ENCODE results near the gene PBX1.

Gene PBX1

GRCh38 chr1:164667001-164667400, 108.0 kb downstream of the PBX1 start:
- Histone ChIP-seq H3K9me3 (ENCODE audit: insufficient read depth, low read depth, low read length) (no peaks in the 10 kb centered on the region), H3K4me3 (ENCODE audit: low read length) (no peak overlapping the region), H3K27ac (ENCODE audit: low read length) (no peak overlapping the region), H3K36me3 (ENCODE audit: insufficient read depth, low read depth, low read length) (no peaks in the 10 kb centered on the region), H3K9ac (ENCODE audit: low read depth, low read length) (no peak overlapping the region), H3K4me1 (ENCODE audit: insufficient read depth, low read length) (peaks cover 22% of the 10 kb centered on the region), H3K27me3 (ENCODE audit: insufficient read depth, low read length) (no peaks in the 10 kb centered on the region)

- Histone ChIP-seq H3K27me3 (ENCODE audit: insufficient read depth, low read length) (no peaks in the 10 kb centered on the region), H3K9ac (ENCODE audit: low read depth, low read length) (no peak overlapping the region), H3K4me1 (ENCODE audit: insufficient read depth, low read length) (peaks cover 22% of the 10 kb centered on the region), H3K27ac (ENCODE audit: low read length) (no peak overlapping the region), H3K36me3 (ENCODE audit: insufficient read depth, low read depth, low read length) (no peaks in the 10 kb centered on the region), H3K4me3 (ENCODE audit: low read length) (no peak overlapping the region), H3K9me3 (ENCODE audit: insufficient read depth, low read depth, low read length) (no peaks in the 10 kb centered on the region)
These were observed 108.6 kb downstream of the PBX1 start for GRCh38 chr1:164667600-164667999.

- Histone ChIP-seq H3K4me3 (ENCODE audit: low read length) (no peak overlapping the region), H3K27ac (ENCODE audit: low read length) (no peak overlapping the region), H3K9me3 (ENCODE audit: insufficient read depth, low read depth, low read length) (no peaks in the 10 kb centered on the region), H3K27me3 (ENCODE audit: insufficient read depth, low read length) (no peaks in the 10 kb centered on the region), H3K4me1 (ENCODE audit: insufficient read depth, low read length) (peaks cover 22% of the 10 kb centered on the region), H3K36me3 (ENCODE audit: insufficient read depth, low read depth, low read length) (no peaks in the 10 kb centered on the region), H3K9ac (ENCODE audit: low read depth, low read length) (no peak overlapping the region)
These were observed 109.8 kb downstream of the PBX1 start for GRCh38 chr1:164668491-164669400.

GRCh38 chr1:164670026-164670425, 111.0 kb downstream of the PBX1 start:
- H3K27me3 ChIP-seq (ENCODE audit: insufficient read depth, low read length), result no peaks in the 10 kb centered on the region
- H3K4me1 ChIP-seq (ENCODE audit: insufficient read depth, low read length), result peaks cover 22% of the 10 kb centered on the region
- no peak overlapping the region for H3K4me3 ChIP-seq (ENCODE audit: low read length)
- H3K9me3 ChIP-seq (ENCODE audit: insufficient read depth, low read depth, low read length), result no peaks in the 10 kb centered on the region
- H3K36me3 ChIP-seq (ENCODE audit: insufficient read depth, low read depth, low read length), result no peaks in the 10 kb centered on the region
- no peak overlapping the region for H3K9ac ChIP-seq (ENCODE audit: low read depth, low read length)
- no peak overlapping the region for H3K27ac ChIP-seq (ENCODE audit: low read length)

- Histone ChIP-seq H3K4me1 (ENCODE audit: insufficient read depth, low read length) (peaks cover 22% of the 10 kb centered on the region), H3K9ac (ENCODE audit: low read depth, low read length) (no peak overlapping the region), H3K36me3 (ENCODE audit: insufficient read depth, low read depth, low read length) (no peaks in the 10 kb centered on the region), H3K9me3 (ENCODE audit: insufficient read depth, low read depth, low read length) (no peaks in the 10 kb centered on the region), H3K4me3 (ENCODE audit: low read length) (no peak overlapping the region), H3K27ac (ENCODE audit: low read length) (no peak overlapping the region), H3K27me3 (ENCODE audit: insufficient read depth, low read length) (no peaks in the 10 kb centered on the region)
These were observed 111.8 kb downstream of the PBX1 start for GRCh38 chr1:164670786-164671185.

- Histone ChIP-seq H3K27me3 (ENCODE audit: insufficient read depth, low read length) (no peaks in the 10 kb centered on the region), H3K27ac (ENCODE audit: low read length) (no peak overlapping the region), H3K4me1 (ENCODE audit: insufficient read depth, low read length) (peaks cover 22% of the 10 kb centered on the region), H3K9me3 (ENCODE audit: insufficient read depth, low read depth, low read length) (no peaks in the 10 kb centered on the region), H3K4me3 (ENCODE audit: low read length) (no peak overlapping the region), H3K9ac (ENCODE audit: low read depth, low read length) (no peak overlapping the region), H3K36me3 (ENCODE audit: insufficient read depth, low read depth, low read length) (peaks cover 2% of the 10 kb centered on the region; the same call in 1 of the 2 replicates)
These were observed 112.5 kb downstream of the PBX1 start for GRCh38 chr1:164671323-164671965.

GRCh38 chr1:164671966-164672571, 113.1 kb downstream of the PBX1 start:
- no peak overlapping the region for H3K27ac ChIP-seq (ENCODE audit: low read length)
- no peak overlapping the region for H3K9ac ChIP-seq (ENCODE audit: low read depth, low read length)
- peaks cover 6% of the 10 kb centered on the region; the same call in 1 of the 2 replicates for H3K36me3 ChIP-seq (ENCODE audit: insufficient read depth, low read depth, low read length)
- H3K4me1 ChIP-seq (ENCODE audit: insufficient read depth, low read length), result peaks cover 22% of the 10 kb centered on the region
- no peak overlapping the region for H3K4me3 ChIP-seq (ENCODE audit: low read length)
- H3K27me3 ChIP-seq (ENCODE audit: insufficient read depth, low read length), result no peaks in the 10 kb centered on the region
- no peaks in the 10 kb centered on the region for H3K9me3 ChIP-seq (ENCODE audit: insufficient read depth, low read depth, low read length)

- Histone ChIP-seq H3K9ac (ENCODE audit: low read depth, low read length) (no peak overlapping the region), H3K4me3 (ENCODE audit: low read length) (no peak overlapping the region), H3K9me3 (ENCODE audit: insufficient read depth, low read depth, low read length) (no peaks in the 10 kb centered on the region), H3K27ac (ENCODE audit: low read length) (no peak overlapping the region), H3K27me3 (ENCODE audit: insufficient read depth, low read length) (no peaks in the 10 kb centered on the region), H3K36me3 (ENCODE audit: insufficient read depth, low read depth, low read length) (peaks cover 10% of the 10 kb centered on the region; the same call in 1 of the 2 replicates), H3K4me1 (ENCODE audit: insufficient read depth, low read length) (peaks cover 22% of the 10 kb centered on the region)
These were observed 113.6 kb downstream of the PBX1 start for GRCh38 chr1:164672588-164672987.

- Histone ChIP-seq H3K9me3 (ENCODE audit: insufficient read depth, low read depth, low read length) (no peaks in the 10 kb centered on the region), H3K4me1 (ENCODE audit: insufficient read depth, low read length) (peaks cover 22% of the 10 kb centered on the region), H3K4me3 (ENCODE audit: low read length) (no peak overlapping the region), H3K9ac (ENCODE audit: low read depth, low read length) (no peak overlapping the region), H3K27ac (ENCODE audit: low read length) (no peak overlapping the region), H3K27me3 (ENCODE audit: insufficient read depth, low read length) (no peaks in the 10 kb centered on the region), H3K36me3 (ENCODE audit: insufficient read depth, low read depth, low read length) (peaks cover 21% of the 10 kb centered on the region; the same call in 1 of the 2 replicates)
These were observed 114.7 kb downstream of the PBX1 start for GRCh38 chr1:164673584-164674214.

- Histone ChIP-seq H3K27ac (ENCODE audit: low read length) (no peak overlapping the region), H3K9me3 (ENCODE audit: insufficient read depth, low read depth, low read length) (no peaks in the 10 kb centered on the region), H3K9ac (ENCODE audit: low read depth, low read length) (no peak overlapping the region), H3K4me3 (ENCODE audit: low read length) (no peak overlapping the region), H3K27me3 (ENCODE audit: insufficient read depth, low read length) (no peaks in the 10 kb centered on the region), H3K4me1 (ENCODE audit: insufficient read depth, low read length) (peaks cover 14% of the 10 kb centered on the region), H3K36me3 (ENCODE audit: insufficient read depth, low read depth, low read length) (peaks cover 34% of the 10 kb centered on the region)
These were observed 116.4 kb downstream of the PBX1 start for GRCh38 chr1:164675342-164675904.

- Histone ChIP-seq H3K9me3 (ENCODE audit: insufficient read depth, low read depth, low read length) (no peaks in the 10 kb centered on the region), H3K4me1 (ENCODE audit: insufficient read depth, low read length) (0 out of 2 replicates have a peak, but pooled peaks cover 2% of the 10 kb centered on the region), H3K4me3 (ENCODE audit: low read length) (no peak overlapping the region), H3K27me3 (ENCODE audit: insufficient read depth, low read length) (no peaks in the 10 kb centered on the region), H3K36me3 (ENCODE audit: insufficient read depth, low read depth, low read length) (peaks cover 54% of the 10 kb centered on the region), H3K9ac (ENCODE audit: low read depth, low read length) (no peak overlapping the region), H3K27ac (ENCODE audit: low read length) (no peak overlapping the region)
These were observed 119.2 kb downstream of the PBX1 start for GRCh38 chr1:164678136-164678700.
